ENCODE results near the gene ALG2.

DNA sequence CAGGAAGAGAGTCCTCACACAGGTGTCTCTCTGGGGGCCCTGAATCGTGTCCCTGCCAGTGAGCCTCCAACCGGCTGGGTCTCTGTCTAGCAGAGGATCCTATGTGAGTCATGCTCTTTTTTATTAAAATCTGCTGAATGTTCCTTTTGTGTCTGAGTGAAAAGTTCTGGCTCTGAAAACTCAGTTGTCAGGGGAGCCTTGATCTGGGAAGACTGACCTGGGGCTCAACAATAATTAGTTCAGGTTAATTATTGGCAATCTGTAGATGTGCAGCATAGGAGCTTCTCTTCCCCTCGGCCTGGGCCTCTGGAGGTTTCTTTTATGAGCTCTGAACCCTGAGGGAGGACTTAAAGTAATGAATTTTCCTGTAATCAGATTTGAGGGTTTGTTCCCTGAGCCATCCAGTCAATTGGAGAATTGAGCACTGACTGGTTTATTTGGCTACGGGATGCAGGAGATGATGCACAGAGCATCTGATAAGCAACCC is 45.2 kb downstream of the ALG2 start:
- TF ChIP-seq YY1 (IDR thresholded peaks at IDR 0.05; ENCODE audit: insufficient read depth, insufficient read length) (no peak), ZNF274 (IDR thresholded peaks at IDR 0.05; ENCODE audit: low read depth, low read length) (no peak)
